Measurements from ENCODE around the gene IRGQ. TPM values are rescaled to one million over a fixed set of nuclear protein-coding genes. Genes with fewer than 3 reads are reported as not detected.
"Not testable (repeated sequence)": the region's sequence is repeated elsewhere in the genome, so short reads cannot be mapped to it uniquely, and the experiment has no call there.

The IRGQ gene
- polyA plus RNA-seq, 4 donors = 12.1 to 16.4 (median 13.2) TPM

DNA sequence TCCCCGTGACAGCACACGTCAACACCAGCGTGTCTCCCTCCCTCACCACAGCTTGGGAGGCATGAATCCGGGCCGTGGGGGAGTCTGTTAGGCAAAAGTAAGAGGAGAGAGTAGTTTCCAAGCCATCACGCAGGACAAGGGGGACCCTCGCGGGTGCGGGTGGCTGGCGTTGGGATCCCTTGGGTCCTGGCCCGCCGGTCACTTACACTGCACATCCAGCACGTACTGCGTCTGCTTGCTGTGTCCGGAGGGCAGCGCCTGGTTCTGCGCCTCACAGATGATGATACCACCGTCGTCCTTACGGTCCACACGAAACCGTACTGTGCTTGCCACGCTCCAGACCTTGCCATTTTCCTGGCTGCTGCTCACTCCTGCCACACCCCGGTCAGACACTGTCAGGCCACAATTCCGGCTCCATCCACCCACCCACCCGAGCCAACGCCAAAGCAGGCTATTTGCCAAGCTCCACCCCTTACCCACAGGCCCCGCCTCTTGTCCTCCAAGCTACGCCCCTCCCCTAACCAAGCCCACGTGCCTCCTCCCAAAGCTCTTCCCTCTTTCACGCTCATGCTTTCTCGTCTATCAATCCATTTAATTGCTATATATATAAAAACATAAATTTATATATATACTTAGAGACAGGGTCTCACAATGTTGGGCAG lies 30.1 kb upstream of the IRGQ start:
- DNase-seq (ENCODE audit: low read depth in 4 of 4, low spot score in 3 of 4) = no peak

DNA sequence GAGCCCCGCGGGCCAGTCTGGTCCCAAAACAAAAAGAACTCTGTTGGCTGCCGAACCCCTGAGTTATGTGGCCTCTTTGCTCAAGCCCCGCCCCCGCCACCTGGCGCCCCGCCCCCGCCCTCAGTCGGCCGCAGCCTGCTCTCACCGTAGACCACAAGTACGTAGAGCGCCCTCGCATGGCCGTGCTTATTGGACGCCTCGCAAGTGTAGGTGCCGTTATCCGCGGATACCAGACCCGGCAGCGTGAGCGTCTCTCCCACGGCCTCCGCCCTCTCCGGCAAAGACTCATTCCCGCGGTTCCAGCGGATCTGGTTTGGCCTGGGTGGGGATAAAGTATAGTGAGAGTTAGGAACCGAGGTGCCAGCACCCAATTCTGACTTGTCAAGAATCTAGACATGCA lies 29.0 kb upstream of the IRGQ start:
- no peak for DNase-seq (ENCODE audit: low read depth in 4 of 4, low spot score in 3 of 4)

DNA sequence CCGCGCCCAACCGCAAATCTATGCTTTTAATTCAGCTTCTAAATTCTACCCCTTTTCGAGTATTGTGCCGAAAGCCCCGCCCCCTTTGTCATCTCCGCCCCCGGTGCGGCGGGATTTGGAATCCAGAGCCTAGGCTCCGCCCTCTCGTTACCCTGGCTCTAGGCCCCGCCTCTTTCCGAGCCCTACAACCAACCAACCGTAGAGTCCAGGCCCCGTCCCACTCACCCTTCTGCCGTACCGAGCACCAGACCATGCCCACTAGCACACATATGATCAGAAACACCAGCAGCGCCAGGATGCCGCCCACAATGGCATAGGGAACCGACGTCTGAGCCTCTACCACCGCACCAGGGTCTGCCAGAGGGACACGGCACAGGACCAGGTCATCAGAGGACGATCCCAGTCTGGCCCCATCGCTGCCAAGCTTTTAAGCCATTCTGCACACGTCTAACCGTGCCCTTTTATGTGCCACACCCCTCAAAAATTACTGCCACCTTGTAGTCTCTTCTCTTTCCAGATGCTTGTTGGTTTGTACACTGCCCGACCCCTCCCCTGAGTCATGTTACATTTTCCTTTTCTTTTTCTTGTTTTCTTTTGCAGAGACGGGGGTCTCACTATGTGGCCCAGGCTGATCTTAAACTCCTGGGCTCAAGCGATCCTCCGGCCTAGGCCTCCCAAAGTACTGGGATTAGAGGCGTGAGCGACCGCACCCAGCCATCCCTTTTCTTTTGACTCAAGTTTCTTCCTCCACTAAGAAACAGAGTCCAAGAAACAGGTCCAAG lies 28.1 kb upstream of the IRGQ start:
- no peak for DNase-seq (ENCODE audit: low read depth in 4 of 4, low spot score in 3 of 4)

DNA sequence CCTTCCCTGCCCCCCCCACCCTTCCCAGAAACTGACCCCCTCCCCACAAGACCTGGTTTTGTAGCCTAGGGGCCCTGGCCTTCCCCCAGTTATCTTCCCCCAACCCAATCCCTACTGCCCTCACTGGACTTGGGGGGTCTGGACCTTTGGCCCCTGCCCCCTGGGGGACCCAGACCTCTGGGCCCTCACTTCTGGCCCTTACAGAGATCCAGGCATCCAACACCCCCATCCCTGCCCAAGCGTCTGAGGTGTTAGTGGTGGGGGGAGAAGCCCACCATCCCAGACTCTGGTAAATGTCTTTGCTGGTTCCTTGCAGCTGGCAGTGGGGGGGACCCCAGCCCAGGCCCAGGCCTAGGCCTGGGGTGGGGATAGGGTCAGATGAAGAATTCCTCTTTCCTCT lies 27.0 kb upstream of the IRGQ start:
- DNase-seq (ENCODE audit: low read depth in 4 of 4, low spot score in 3 of 4) = no peak

DNA sequence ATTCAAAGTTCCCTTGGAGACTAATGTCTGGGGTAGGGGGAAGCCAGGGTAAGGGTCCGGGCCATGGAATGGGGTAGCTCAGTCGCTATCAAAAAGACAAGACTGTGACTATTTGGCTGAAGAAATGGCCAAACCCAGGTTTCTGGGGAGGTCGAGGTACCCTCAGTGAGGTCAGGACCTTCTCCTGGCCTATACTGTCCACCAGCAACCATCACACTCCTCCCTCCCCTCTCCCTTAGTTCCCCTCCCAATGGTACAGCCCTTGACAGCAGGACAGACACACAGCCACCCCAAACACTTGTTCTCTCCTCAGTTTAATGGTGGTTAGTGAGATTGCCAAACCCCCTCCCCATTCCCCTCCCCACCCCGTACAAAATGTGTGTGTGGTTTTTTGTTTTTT lies 26.1 kb upstream of the IRGQ start:
- DNase-seq (ENCODE audit: low read depth in 4 of 4, low spot score in 3 of 4) = no peak

DNA sequence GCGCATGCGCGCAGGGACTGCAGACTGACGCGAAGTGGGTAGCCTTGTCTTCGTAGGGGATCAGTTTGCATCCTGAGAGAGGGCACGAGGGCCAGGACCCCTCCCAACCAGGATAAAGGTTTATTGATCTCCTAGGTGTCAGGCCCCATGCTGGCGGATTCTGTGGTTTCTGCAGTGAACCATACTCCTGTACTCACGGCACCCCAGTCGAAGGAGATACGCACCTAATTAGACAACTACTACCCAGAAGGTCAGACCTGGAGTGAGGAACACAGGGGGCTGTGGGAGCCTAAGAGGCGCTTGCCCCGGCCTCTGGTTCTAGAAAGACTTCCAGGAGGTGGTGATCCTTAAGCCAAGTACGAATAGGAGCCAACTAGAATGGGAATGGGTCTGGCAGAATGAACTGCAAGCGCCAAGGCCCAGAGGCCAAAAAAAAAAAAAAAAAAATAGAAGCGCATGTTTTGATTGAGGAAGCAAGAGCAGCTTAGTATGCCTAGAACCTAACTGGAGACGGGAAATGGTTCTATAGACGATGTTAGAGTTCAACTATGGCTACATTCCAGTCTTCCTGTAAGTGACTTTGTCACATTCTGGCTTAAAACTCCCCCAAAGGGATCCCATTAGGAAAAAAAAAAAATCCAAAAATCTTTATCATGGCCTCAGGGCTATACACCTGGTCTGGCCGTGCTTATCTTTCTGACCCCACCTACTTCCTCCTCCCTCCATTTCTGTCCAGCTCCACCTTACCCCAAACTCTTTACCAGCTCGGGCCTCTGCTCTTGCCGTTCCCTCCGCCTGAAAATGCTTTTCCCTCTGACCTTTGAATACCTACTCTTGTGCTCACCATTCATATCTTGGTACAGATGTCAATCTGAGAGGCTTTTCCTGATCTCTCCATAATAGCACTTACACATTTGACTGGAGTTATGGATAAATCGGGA lies 24.4 kb upstream of the IRGQ start:
- DNase-seq (ENCODE audit: low read depth in 4 of 4, low spot score in 3 of 4) = no peak

DNA sequence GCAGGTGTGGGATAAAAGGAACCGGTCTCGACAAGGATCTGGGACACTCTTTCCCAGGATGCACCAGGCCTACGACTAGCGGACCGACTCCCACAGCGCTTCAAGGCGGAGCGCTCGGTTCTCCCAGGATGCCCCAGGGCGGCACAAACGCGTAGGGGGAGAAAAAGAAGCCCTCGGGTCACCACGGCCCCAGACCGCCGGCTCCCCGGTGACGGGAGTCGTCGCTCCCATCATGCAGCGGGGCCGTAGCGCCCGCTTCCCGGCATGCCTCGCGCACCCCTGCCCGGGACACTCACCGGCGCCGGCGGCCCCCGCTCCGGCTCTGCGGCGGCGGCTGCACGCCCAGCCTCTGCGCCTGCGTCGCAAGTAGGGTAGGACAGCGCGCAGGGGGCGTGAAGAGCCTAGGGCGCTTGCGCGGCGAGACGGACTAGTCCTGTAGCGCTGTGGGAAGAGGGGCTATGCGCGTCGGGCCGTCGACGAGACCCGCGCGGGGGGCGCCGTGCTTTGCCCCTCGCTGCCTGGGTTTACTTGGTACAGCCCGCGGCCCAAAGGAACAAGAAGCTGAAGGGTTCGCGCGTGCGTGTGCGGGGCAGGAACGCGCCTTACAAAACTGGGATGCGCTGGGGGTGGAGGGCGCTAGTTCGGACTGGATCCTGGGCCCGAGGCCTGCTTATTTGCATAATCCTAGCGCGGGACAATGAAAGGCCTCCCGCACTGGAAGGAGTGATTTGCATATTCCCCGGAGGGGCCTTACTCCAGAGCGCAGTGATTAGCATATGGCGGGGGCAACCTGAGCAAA lies 23.5 kb upstream of the IRGQ start, which contains the start of gene ZNF428:
TSS of gene ZNF428 (minus strand) at position 368 of the 799 bp plus-strand sequence. CDS start 5,325 bp downstream, outside the sequence.
- DNase-seq (ENCODE audit: low read depth in 4 of 4, low spot score in 3 of 4) = peak; percentile 78 to 83 (median 81)

DNA sequence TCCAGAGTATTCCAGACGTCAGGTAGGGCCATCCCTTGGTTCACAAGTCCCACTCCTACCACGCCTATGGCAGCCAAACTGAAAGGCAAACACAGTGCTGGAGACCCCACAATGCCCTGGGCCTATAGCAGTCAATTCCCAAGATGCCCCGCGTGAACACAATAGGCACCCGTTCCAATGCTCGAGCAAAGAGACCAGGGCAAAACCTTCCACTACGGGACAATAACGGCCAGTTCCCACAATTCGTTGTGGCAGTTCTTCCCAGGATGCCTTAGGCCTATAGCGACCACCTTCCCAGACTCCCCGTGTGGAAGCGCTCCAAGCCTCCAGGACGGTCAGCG lies 23.0 kb upstream of the IRGQ start:
- DNase-seq (ENCODE audit: low read depth in 4 of 4, low spot score in 3 of 4) = no peak

DNA sequence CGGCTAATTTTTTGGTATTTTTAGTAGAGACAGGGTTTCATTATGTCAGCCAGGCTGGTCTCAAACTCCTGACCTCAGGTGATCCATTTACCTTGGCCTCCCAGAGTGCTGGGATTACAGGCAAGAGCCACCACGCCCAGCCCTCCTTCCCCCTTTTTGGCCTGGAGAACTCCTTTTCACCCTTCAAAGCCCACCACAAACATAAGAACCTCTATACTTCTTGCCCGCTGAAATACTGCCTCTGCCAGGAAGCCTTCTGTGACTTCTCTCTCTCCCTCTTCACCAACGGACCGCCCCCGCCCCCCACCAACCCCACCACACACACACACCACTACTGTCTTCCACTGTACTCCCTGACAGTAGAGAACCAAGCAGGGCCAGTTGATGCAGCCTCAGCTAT lies 21.0 kb upstream of the IRGQ start:
- DNase-seq (ENCODE audit: low read depth in 4 of 4, low spot score in 3 of 4) = no peak

DNA sequence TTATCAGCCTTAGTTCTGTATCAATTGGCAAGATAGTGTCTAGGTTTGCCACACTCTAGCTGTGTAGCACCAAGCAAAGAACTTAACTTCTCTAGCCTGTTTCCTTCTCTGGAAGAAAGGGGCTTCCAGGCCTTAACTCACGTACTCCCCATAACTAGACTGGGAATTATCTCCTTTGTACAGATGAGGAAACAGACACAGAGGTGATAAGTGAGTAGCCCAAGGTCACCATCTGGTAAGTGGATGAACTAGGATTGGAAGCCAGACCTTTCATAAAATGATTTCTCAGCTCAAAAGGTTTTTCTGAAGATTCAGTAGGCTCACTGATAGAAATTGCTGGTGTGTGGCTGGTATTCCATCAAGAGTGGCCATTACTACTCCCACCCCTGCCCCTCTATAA lies 20.4 kb upstream of the IRGQ start:
- no peak for DNase-seq (ENCODE audit: low read depth in 4 of 4, low spot score in 3 of 4)

DNA sequence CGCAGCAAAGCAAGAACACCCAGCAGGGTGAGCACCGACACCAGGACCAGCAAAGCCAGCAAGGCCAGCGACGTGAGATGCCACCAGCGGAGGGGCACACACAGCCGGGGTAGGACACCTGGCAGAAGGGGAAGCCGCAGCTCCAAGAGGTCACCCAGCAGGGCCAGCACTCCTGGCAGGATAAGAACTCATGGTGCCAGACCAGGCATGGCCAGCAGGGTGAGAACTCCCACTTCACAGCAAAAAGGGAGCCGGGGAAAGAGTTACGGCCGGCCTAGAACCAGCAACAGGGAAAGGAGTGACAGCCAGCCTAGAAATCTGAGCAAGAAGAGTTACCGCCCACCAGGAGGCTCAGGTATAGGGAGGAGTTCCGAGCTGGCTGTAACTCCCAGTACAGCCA lies 16.4 kb upstream of the IRGQ start:
- DNase-seq (ENCODE audit: low read depth in 4 of 4, low spot score in 3 of 4) = no peak

DNA sequence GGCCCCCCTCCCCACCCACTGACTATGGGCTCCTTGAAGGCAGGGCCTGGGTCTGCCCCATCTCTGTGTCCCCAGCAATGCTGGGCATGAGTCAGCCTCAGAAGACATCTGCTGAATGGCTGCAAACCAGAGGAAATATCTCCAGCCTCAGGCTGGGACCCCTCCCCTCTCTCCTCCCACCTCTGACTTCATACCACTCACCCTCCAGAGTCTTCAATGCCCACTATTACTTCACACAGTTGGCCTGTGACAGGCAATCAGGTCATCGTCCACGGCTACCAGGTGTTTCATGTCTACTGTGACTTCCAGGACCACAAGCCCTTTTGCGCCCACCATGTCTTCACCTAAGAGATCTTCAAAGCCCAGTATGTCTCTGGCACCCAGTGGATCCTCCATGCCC lies 15.9 kb upstream of the IRGQ start, which contains the start of gene SRRM5:
TSS of gene SRRM5 (plus strand) at position 301 of the 400 bp plus-strand sequence. CDS start at position 335, 34 bp downstream.
- DNase-seq (ENCODE audit: low read depth in 4 of 4, low spot score in 3 of 4) = no peak

DNA sequence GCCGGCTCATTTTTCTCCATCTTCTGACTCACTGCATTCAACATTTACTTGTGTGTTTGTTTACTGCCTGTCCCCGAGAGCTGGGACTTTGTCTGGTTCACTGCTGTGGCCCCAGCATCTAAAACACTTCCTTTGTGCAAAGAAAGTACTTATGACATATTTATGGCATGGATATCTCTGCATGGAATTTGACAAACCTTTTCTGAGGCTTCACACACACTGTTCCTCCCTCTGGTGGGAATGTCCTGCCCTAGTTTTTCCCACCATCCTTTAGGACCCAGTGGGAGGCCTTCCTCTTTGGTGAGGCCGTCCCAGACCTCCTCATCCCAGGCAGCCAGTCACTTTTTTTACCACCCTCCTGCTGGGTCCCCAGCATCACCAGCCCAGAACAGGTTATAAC lies 14.6 kb upstream of the IRGQ start:
- DNase-seq (ENCODE audit: low read depth in 4 of 4, low spot score in 3 of 4) = no peak

DNA sequence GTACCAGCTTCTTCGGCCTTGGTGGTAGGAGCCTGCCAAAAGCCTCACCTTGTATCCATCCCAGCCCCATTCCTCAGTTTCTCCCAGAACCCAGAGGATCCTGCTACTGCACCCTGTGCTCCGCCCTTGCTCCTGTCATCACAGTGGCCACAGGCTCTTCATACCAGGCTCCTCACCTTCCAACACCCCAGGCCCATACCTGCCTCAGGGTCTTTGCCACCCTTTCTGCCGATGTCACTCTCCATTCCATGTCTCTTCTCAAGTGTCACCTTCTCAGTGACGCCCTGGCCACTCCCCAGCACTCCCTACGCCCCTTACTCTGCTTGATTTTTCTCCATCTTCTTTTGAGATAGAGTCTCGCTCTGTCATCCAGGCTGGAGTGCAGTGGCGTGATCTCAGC lies 13.9 kb upstream of the IRGQ start:
- no peak for DNase-seq (ENCODE audit: low read depth in 4 of 4, low spot score in 3 of 4)

DNA sequence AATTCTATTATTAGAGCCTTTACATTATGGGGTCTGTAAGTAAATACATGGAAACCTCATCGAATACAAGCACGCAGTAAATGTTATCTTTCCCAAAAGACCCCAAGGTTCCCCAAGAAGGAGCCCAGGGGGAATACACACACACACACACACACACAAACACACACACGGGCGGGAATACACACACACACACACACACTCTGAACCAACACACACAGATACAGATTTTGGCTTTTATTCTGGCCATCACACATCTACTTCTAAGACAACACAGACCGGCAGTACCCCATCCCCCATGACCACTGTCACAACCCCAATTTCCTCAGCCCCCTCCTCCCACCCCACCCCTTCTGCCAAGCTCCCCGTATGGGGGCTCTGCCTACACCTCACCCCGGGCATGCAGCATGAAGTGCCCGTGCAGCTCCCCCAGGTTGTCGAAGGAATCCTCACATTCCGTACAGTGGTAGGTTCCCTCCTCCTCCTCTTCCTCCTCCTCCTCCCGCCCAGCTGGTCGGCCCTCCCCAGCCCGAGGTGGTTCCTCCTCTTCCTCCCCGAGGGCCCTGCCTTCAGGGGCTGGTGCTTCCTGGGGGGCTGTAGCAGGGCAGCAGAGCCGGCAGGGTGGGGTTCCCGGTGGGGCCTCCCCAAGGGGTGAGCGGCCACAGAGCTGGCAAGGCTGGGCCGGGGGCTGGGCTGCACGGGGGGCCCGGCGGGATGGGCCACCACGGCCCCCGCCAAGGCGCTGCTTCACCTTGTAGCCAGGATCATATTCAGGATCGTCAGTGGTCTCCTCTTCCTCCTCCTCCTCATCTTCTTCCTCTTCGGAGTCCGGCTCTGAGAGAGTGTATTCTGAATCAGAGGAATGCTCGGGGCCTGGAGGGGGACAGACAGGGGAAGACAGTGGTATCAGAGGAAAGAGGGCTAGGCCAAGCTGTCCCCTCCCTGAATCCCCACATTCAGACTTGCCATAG lies 11.6 kb upstream of the IRGQ start:
- DNase-seq (ENCODE audit: low read depth in 4 of 4, low spot score in 3 of 4) = no peak

DNA sequence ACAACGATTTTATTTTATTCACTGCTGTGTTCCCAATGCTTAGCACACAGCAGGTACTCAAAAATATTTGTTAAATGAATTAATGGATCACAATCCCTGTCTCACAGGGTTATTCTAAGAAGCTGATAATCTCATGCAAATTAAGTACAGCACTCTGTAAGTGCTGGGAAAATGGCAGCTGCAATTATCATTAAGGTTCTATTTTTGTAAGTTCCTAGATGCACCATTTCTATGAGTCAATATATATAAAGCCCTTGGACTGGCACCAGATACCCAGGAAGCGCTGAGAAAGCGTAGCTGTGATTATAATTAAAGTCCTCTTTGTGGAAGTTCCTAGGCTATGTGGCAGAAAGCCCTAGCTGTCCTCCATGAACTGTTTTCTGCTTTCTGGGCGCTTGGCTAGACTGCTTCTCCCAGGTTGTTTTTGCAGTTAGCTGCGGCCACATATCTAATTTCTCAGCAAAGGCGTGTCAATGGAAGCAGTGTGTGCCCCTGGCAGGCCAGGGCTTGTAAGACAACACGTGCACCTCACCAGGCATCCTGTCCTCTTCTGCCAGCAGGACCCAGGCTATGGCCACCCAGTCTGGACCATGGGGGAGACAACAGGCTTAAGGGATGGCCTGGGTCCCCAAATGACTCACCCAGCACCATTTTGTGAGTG lies 10.8 kb upstream of the IRGQ start:
- DNase-seq (ENCODE audit: low read depth in 4 of 4, low spot score in 3 of 4) = no peak

DNA sequence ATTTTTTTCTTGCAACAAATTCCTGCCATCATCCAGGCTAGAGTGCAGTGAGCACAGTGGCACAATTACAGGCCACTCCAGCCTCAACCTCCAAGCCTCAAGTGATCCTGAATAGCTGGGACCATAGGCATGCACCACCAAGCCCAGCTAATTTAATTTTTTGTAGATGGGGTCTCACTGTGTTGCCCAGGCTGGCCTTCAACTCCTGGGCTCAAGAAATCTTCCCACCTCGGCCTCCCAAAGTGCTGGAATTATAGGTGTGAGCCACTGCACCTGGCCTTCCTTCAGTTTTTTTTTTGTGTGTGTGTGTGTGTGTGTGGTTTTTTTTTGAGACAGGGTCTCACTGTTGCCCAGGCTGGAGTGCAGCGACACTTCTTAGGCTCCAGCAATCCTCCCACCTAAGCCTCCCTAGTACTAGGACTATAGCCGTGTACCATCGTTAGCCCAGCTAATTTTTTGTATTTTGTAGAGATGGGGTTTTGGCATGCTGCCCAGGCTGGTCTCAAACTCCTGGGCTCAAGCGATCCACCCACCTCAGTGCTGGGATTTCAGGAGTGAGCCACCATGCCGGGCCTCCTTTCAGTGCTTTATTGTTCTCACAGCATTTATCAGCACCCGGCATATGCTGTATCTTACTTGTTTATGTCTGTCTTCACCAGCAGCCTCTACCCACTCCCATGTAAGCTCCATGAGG lies 10.1 kb upstream of the IRGQ start:
- DNase-seq (ENCODE audit: low read depth in 4 of 4, low spot score in 3 of 4) = no peak

DNA sequence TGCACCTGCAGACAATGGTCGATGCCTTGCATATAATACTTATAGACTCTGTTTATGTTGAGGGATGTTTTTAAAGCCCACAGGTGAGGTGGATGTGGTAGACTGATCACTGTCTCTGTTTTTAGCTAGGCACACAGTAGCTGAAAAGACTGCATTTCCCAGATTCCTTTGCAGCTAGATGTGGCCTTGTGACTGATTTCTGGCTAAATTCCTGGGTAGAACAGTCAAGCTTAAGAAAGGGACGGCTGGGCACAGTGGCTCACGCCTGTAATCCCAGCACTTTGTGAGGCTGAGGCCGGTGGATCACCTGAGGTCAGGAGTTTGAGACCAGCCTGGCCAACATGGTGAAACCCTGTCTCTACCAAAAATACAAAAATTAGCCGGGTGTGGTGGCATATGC lies 4.4 kb upstream of the IRGQ start:
- not testable (repeated sequence) for DNase-seq (ENCODE audit: low read depth in 4 of 4, low spot score in 3 of 4)

Data from right renal pelvis (tissue), 4 donors.